Smooth muscle cell (in vitro differentiated cells): ENCODE measurements around the gene CHMP6. TPM values are rescaled to one million over a fixed set of nuclear protein-coding genes. Genes with fewer than 3 reads are reported as not detected.

Experiments
- DNase-seq: peaks from one replicate; lab custom pipeline; 2025; ENCODE audit not compliant: unreplicated experiment; lab: John Stamatoyannopoulos, UW
- H2AFZ ChIP-seq: fragments of 200-600 bp; sonication (generic); 2 replicates; pipeline ENCODE4 v1.6.0; 2016; ENCODE audit warnings: antibody characterized with exemption, low read depth, mild to moderate bottlenecking
- H3F3A ChIP-seq: fragments of 200-600 bp; sonication (generic); 2 replicates; pipeline ENCODE4 v1.6.0; 2017; ENCODE audit warnings: antibody characterized with exemption, low read depth
- H3K27ac ChIP-seq: fragments of 200-600 bp; sonication (generic); 2 replicates; pipeline ENCODE4 v1.5.1; 2016; ENCODE audit warnings: low read depth, mild to moderate bottlenecking
- H3K27me3 ChIP-seq: fragments of 200-600 bp; sonication (generic); 2 replicates; pipeline ENCODE4 v1.6.1; 2016; ENCODE audit warnings: low read depth, mild to moderate bottlenecking
- H3K36me3 ChIP-seq: fragments of 200-600 bp; sonication (generic); 2 replicates; pipeline ENCODE4 v1.5.1; 2016; ENCODE audit warnings: low read depth
- H3K4me1 ChIP-seq: fragments of 200-600 bp; sonication (generic); 2 replicates; pipeline ENCODE4 v1.5.1; 2016; ENCODE audit warnings: low read depth
- H3K4me2 ChIP-seq: fragments of 200-600 bp; sonication (generic); 2 replicates; pipeline ENCODE4 v1.6.0; 2016; ENCODE audit warnings: mild to moderate bottlenecking
- H3K4me3 ChIP-seq: fragments of 200-600 bp; sonication (generic); 2 replicates; pipeline ENCODE4 v1.5.1; 2016; ENCODE audit warnings: mild to moderate bottlenecking
- H3K79me2 ChIP-seq: fragments of 200-600 bp; sonication (generic); 2 replicates; pipeline ENCODE4 v1.6.0; 2016; ENCODE audit warnings: low read depth, mild to moderate bottlenecking
- H3K9ac ChIP-seq: fragments of 200-600 bp; sonication (generic); 2 replicates; pipeline ENCODE4 v1.6.0; 2016; ENCODE audit warnings: low read depth
- H3K9me3 ChIP-seq: fragments of 200-600 bp; sonication (generic); replicated peaks from 2 replicates; pipeline ENCODE4 v1.5.1; 2016; ENCODE audit warnings: low read depth
- H4K20me1 ChIP-seq: fragments of 200-600 bp; sonication (generic); 2 replicates; pipeline ENCODE4 v1.6.0; 2016; ENCODE audit warnings: low read depth
- WGBS: methylation state at CpG from one replicate; pipeline ENCODE4 v1.1.7; 2016; ENCODE audit warnings: low lambda C conversion rate; 5-methylcytosine and 5-hydroxymethylcytosine counted together
- polyA plus RNA-seq: library from polyadenylated mRNA; unstranded; fragments of >200 nt; fragmentation: Nextera tagmentation; extraction: Ambion mirVana; gene quantifications from 2 replicates; pipeline ENCODE4 v1.2.1, GENCODE V29; 2016
- total RNA-seq: library from RNA; depleted of rRNA; stranded (reverse); fragments of >200 nt; gene quantifications from 2 replicates; pipeline ENCODE4 v1.2.3, GENCODE V29; 2014
- TF ChIP-seq, protein P1 (sequence below): fragments of 200-600 bp; sonication (generic); IDR thresholded peaks from 2 replicates; pipeline ENCODE4 v1.5.1; 2017; ENCODE audit warnings: borderline replicate concordance, mild to moderate bottlenecking, antibody characterized with exemption; ENCODE audit not compliant: insufficient read depth, poor library complexity, severe bottlenecking

The CHMP6 gene
- total and polyA plus RNA-seq, 2 experiments from 2014 or later = 5.8 to 21.5 TPM

DNA sequence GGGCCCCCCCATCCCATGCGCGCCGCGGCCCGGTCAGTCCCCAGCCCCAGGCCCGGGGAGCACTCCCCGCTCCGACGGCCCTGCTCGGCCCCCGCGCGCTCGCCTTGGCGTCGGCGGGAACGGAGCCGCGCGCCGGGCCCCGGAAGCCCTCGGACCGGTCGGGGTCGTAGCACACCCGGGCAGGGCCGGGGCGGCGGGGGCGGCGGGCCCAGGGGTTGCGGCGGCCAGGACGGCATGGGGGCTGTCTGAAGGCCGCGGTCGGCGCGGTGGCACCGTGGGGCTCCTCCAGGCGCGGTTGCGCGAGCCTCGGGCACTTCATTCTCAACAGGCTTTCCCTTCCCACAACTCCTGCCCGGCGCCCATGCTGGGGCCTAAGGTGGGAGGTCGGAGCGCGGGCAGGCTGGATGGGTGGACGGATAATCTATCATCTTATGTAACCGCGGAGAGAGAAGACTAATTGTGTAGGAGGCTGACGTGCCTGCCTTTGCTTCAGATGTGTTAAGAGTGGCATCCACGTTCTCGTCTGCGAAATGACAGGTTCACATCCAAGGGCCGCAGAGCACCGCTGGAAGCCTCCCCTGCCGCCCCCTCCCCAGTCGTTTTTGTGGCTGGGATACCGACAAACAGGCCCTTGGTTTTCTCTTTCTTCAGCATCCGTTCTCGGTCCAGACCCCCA is 44.0 kb downstream of the CHMP6 start:
- TF ChIP-seq, protein P1, sequence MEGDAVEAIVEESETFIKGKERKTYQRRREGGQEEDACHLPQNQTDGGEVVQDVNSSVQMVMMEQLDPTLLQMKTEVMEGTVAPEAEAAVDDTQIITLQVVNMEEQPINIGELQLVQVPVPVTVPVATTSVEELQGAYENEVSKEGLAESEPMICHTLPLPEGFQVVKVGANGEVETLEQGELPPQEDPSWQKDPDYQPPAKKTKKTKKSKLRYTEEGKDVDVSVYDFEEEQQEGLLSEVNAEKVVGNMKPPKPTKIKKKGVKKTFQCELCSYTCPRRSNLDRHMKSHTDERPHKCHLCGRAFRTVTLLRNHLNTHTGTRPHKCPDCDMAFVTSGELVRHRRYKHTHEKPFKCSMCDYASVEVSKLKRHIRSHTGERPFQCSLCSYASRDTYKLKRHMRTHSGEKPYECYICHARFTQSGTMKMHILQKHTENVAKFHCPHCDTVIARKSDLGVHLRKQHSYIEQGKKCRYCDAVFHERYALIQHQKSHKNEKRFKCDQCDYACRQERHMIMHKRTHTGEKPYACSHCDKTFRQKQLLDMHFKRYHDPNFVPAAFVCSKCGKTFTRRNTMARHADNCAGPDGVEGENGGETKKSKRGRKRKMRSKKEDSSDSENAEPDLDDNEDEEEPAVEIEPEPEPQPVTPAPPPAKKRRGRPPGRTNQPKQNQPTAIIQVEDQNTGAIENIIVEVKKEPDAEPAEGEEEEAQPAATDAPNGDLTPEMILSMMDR = no peak
- peaks cover 3% of the 10 kb centered on the region for H3F3A ChIP-seq
- no peaks in the 10 kb centered on the region for H3K9me3 ChIP-seq
- H3K36me3 ChIP-seq = no peaks in the 10 kb centered on the region
- H3K27ac ChIP-seq = peak overlapping the region; percentile 67
- peaks cover 52% of the 10 kb centered on the region for H4K20me1 ChIP-seq
- peak overlapping the region; percentile 85 for H3K4me3 ChIP-seq
- no peak for DNase-seq
- H3K4me1 ChIP-seq = peaks cover 32% of the 10 kb centered on the region
- peak overlapping the region; percentile 79 for H3K9ac ChIP-seq
- peaks cover 48% of the 10 kb centered on the region for H3K79me2 ChIP-seq
- H2AFZ ChIP-seq = no peak overlapping the region
- peak overlapping the region; percentile 96 for H3K4me2 ChIP-seq
- 4% methylated on average over 40 of the region's 66 CpGs for WGBS
- no peaks in the 10 kb centered on the region for H3K27me3 ChIP-seq

DNA sequence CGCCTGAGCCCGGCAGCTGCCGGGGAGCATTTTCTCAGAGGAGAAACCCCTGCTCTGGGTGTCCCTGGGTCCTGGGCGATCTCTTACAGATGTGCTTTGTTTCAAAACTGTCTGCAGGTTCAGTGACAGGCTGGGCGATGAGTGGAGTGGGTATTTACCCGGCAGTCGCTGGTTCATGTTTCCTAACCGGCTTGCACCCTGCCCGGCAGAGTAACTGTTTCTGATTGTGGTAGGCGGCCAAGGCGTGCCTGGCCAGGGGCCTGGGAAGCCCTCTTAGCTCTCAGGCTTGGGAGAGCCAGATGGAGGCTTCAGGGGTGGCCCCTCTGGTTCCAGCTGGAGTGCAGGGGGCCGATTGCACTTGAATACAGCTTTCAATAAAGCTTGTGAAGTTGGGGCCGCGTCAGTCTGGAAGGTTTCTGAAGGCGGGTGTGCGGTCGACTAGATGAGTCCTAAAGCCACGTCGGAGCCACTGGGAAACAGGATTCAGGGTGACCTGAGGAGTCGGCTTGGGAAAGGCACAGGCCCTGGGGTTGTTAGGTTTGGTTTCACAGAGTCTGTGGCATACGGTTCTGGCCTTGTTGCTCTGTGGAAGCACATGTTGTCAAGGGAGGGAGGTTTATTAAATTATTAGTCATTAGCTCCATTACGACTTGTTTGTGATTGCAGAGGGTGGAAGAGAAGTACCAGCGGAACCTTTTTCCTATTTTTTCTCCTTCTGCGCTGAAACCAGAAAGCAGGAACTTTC is 44.7 kb downstream of the CHMP6 start:
- 64% methylated on average over 24 of the region's 24 CpGs for WGBS
- H3K4me2 ChIP-seq = peak overlapping the region; percentile 96
- TF ChIP-seq, protein P1 = no peak
- peak overlapping the region; percentile 85 for H3K4me3 ChIP-seq
- DNase-seq = no peak
- H3K27me3 ChIP-seq = no peaks in the 10 kb centered on the region
- peaks cover 59% of the 10 kb centered on the region for H4K20me1 ChIP-seq
- no peaks in the 10 kb centered on the region for H3K36me3 ChIP-seq
- H3K79me2 ChIP-seq = peaks cover 53% of the 10 kb centered on the region
- H3K9me3 ChIP-seq = no peaks in the 10 kb centered on the region
- H3K4me1 ChIP-seq = peaks cover 35% of the 10 kb centered on the region
- H3F3A ChIP-seq = peaks cover 7% of the 10 kb centered on the region
- peak overlapping the region; percentile 67 for H3K27ac ChIP-seq
- H3K9ac ChIP-seq = peak overlapping the region; percentile 79
- no peak overlapping the region for H2AFZ ChIP-seq

DNA sequence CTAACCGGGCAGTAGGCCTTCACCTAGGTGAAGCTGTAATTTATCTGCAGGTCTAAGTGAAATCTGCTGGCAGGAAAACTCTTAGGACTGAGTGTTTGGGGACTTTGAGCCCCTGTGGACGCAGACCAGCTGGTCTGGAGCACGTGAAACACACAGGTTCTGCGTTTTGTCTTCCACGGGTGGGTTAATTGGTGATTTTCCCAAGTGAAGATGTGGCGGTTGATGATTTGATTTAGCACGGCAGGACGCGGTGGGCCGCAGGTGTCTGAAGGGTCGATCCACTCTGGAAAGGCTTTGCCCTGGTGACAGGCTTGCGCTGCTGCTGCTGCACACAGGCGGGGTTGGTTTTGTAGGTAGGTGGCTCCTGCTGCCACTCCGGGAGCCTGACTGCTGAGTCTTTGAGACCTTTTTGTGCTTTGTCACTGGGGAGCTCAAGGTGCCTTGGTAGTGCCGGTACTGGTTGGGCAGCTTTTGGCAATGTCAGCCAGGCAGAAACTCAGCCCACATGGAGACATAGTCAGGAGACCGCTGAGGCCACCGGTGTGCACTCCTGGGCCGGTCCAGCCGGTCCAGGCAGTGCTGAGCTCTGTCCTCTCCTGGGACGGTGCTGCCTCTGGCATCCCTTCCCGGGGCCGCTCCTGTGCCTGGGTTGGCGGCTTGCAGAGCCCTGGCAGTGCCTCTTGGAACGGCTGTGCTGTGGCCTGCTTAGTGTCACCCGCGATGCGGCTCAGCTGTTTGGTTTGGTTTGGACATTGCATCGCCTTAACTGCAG is 45.6 kb downstream of the CHMP6 start:
- TF ChIP-seq, protein P1 = no peak
- peak overlapping the region; percentile 96 for H3K4me2 ChIP-seq
- H2AFZ ChIP-seq = no peak overlapping the region
- peaks cover 35% of the 10 kb centered on the region for H3K4me1 ChIP-seq
- no peaks in the 10 kb centered on the region for H3K9me3 ChIP-seq
- H3K9ac ChIP-seq = peak overlapping the region; percentile 79
- WGBS = 75% methylated on average over 28 of the region's 28 CpGs
- DNase-seq = no peak
- H3F3A ChIP-seq = peaks cover 7% of the 10 kb centered on the region
- peaks cover 67% of the 10 kb centered on the region for H4K20me1 ChIP-seq
- H3K4me3 ChIP-seq = peak overlapping the region; percentile 85
- peak overlapping the region; percentile 67 for H3K27ac ChIP-seq
- no peaks in the 10 kb centered on the region for H3K27me3 ChIP-seq
- H3K36me3 ChIP-seq = no peaks in the 10 kb centered on the region
- H3K79me2 ChIP-seq = peaks cover 62% of the 10 kb centered on the region
